Sigmoid colon (tissue), 4 donors: Measurements from ENCODE around the gene RNF123.
"Not testable (repeated sequence)": the region's sequence is repeated elsewhere in the genome, so short reads cannot be mapped to it uniquely, and the experiment has no call there.

Experiments used
- CTCF ChIP-seq, 4 experiments: fragments of 450-650 bp in 3 of 4; fragments of 200-600 bp in 1 of 4; IDR thresholded peaks; one replicate each; pipeline ENCODE4 v1.5.1; 2016 to 2019; ENCODE audit warnings: antibody characterized with exemption in 4 of 4, mild to moderate bottlenecking in 3 of 4, moderate library complexity in 2 of 4
- POLR2A ChIP-seq, 2 donors: fragments of 450-650 bp; IDR thresholded peaks; one replicate each; pipeline ENCODE4 v1.6.1; 2016; ENCODE audit warnings: antibody characterized with exemption in 2 of 2, mild to moderate bottlenecking in 2 of 2, moderate library complexity in 2 of 2
- POLR2AphosphoS5 ChIP-seq, 4 donors: sonication (generic); formaldehyde crosslinking; IDR thresholded peaks; one replicate each; pipeline ENCODE4 v1.6.1; 2017; ENCODE audit warnings: antibody characterized with exemption in 4 of 4

GRCh38 chr3:49694409-49695070 is 5.2 kb downstream of the RNF123 start:
- not testable (repeated sequence) for TF ChIP-seq CTCF, POLR2AphosphoS5, POLR2A (IDR thresholded peaks at IDR 0.05)
